ENCODE results near the gene GPR26.

The GPR26 gene, protein sequence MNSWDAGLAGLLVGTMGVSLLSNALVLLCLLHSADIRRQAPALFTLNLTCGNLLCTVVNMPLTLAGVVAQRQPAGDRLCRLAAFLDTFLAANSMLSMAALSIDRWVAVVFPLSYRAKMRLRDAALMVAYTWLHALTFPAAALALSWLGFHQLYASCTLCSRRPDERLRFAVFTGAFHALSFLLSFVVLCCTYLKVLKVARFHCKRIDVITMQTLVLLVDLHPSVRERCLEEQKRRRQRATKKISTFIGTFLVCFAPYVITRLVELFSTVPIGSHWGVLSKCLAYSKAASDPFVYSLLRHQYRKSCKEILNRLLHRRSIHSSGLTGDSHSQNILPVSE

DNA sequence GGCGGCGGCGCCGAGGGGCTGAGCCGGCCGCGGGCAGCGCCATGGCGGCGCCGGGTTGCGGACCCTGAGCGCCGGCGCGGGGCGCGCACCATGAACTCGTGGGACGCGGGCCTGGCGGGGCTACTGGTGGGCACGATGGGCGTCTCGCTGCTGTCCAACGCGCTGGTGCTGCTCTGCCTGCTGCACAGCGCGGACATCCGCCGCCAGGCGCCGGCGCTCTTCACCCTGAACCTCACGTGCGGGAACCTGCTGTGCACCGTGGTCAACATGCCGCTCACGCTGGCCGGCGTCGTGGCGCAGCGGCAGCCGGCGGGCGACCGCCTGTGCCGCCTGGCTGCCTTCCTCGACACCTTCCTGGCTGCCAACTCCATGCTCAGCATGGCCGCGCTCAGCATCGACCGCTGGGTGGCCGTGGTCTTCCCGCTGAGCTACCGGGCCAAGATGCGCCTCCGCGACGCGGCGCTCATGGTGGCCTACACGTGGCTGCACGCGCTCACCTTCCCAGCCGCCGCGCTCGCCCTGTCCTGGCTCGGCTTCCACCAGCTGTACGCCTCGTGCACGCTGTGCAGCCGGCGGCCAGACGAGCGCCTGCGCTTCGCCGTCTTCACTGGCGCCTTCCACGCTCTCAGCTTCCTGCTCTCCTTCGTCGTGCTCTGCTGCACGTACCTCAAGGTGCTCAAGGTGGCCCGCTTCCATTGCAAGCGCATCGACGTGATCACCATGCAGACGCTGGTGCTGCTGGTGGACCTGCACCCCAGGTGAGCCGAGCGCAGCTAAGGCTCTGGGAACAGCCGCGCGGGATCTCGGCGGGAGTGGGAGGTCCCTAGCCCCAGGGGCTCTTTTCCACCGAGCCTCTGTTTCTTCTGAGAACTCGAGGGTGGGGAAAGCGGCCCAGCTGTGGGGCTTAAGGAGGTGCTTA is at the start of gene GPR26:
GPR26 (plus strand) TSS at position 38 of the 919 bp plus-strand sequence; CDS start at position 91, 53 bp downstream.
- DNase-seq (ENCODE audit: low read depth), result no peak

DNA sequence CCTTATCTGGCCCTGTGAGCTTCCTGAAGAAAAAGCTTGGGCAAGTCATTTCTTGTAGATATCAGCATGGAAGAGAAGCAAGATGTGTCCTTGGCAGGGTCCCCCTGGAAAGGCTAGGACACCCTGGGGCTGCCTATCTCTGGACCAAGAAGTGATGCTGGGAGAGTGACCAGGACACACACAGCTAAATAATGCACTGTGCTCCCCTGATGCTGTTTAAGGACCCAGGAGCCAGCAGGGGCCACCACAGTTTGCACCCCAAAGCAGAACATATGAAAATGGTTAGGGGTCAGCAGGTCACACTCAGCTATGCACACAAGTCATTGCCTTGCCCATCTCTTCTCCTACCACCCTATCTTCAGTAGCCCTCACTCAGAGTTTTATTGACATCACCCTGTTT is 47.9 kb upstream of the GPR26 start:
- DNase-seq (ENCODE audit: low read depth), result no peak

DNA sequence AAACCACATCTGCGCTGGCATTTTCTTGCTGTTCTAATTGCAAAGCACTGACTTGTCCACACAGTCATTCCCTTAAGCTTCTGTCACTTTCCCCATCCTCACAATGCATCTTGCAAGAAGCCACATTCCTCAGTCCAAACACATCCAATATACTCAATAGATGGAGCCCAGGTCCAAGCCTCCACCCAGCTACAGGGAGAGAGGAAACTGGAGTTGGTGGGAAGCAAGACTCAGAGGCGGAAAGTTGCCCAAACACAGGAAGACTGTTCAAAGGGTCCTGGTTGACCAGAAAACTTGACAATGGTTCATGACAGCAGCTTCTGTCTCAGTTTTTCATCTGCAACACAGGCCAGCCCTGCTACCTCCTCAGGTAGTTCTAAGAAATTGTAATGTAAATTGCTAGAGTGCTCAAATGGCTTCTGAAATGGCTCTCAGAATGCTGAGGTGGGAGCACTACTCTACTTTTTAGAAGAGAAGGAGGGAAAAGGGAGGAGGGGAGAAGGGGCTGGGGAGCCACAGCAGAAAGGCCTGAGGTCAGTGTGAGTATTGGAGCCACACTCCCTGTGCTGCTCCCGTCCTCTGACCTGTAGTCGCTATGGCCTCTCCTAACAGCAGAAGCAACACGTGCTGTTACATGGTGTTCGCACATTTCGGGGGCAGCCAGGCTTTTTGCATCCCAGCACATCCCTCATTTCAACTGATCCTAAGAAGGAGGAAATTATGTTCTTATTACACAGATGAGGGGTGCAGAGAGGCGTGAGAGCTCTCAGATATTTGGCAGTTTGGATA is 46.9 kb upstream of the GPR26 start:
- DNase-seq (ENCODE audit: low read depth), result no peak

DNA sequence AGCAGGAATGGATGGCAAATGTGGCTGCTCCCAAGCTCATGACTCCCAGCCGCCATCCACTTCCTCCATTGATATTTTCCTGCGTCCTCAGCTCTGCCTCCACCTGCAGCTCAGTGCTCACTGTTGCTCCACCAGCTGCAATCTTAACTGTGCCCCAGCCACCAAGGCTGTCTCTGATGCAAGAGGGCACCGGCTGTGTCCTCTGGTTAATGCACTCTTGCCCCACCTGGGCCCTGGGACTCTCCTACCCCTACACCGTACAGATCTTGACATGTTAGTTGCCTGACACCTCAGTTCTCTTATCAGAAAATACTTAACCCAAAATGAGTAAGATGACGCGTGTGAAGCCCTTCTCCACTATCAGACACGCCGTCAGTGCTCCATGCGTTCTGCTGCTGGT is 45.5 kb upstream of the GPR26 start:
- no peak for DNase-seq (ENCODE audit: low read depth)

DNA sequence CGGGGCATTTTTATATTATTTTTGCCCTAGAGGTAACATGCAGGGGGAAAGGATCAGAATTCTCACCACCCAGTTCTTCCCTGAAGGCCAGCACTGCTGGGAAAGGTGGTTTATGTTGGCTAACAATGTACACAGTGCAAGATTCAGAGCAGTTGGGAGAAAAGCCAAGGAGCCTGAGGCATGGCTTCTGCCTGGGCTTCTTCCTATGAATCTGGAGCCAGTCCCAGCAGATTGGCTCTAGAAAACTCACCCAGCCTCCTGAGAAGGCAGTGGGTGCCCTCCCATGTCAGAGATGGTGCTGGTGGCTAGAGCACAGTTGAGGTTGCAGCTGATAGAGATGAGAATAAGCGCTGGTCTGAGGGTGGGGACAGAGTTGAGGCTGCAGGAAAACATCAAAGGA is 44.7 kb upstream of the GPR26 start:
- DNase-seq (ENCODE audit: low read depth), result no peak

DNA sequence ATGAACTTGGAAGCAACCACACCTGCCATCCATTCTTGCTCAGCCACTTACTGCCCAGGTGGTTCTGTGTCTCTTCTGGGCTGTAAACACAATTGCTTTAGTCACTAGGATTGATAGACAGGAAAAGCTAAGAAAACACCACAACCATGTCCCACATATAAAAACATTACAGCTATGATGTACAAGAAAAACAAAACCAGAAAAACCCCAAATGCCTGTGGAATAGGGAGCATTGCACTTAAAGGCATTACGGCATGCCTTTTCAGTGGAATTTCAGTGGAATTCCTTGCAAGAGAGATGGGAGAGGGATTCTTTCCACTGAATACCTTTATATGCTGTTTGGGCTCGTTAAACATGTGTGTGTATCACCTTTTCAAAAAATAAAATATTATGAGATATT is 44.2 kb upstream of the GPR26 start:
- DNase-seq (ENCODE audit: low read depth), result no peak

DNA sequence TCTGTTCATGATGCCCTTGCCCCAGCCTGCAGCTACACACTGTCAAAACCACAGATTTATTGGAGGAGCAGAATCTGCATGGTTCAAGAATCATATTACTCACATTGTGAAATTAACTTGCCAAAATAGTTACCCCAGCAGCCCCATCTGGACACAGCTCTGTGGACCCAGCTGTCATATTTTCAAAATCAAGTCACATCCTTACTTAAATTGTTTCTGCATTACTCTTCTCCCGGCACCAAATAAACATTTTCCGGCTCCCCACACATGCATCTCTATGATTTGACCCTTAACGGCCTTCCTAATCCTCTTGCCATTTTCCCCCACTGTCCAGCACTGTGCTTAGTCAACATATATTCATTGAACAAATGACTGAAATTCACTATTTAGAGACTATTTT is 43.8 kb upstream of the GPR26 start:
- no peak for DNase-seq (ENCODE audit: low read depth)

DNA sequence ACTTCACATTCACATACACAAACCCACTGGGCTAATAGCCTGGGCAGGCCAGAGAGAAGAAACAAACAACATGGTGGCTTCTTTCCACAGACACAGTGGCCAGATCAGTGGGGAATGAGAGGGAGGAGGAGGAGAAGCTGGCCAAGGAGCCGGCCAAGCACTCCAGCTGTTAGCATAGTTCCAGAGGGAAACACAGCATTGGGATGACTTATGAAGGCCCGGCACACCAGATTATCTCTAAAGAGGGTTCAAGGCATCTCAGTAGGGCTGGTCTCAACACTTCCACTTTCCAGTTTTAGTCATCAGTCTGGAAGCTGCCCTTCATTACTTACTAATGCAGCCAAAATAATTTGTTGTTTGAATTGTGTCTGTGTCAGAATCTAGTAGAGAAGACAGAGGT is 42.1 kb upstream of the GPR26 start:
- DNase-seq (ENCODE audit: low read depth), result no peak

DNA sequence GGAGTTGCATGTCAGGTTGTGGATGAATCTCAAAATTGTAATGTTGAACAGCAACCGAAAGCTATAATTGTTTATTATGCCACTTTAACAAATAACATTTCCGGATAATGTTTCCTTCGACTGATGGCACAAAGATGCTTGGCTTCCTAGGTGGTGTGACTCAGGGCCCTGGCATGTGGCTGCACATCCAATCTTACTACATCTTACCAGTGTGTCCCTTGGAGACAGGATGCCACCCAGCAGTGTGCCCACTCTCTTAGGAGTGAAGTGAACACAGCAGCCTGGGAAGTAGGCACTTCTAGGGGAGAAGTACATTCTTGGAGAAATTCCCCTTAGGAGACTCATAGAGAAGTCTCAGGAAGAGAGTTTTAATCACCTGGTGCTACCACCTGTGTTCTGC is 33.0 kb upstream of the GPR26 start:
- DNase-seq (ENCODE audit: low read depth), result no peak

DNA sequence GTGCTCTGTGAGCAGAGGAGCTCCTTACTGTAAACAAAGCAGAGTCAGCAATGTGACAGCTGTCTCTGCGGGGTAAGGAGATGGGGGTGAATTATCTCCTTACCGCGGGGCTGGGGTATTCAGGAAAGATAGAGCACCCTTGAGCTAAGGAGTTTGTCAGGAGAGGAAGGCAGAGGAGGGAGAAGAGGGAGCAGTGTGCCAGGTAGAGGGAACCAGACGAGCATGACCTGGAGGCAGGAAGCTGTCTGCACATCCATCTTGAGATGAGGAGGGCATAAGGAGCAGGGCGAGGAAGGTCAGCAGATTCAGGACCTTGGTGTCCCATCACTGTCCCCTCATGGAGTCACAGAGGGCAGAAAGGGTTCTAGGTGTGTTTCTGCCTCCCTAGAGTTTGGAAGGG is 32.5 kb upstream of the GPR26 start:
- DNase-seq (ENCODE audit: low read depth), result no peak

DNA sequence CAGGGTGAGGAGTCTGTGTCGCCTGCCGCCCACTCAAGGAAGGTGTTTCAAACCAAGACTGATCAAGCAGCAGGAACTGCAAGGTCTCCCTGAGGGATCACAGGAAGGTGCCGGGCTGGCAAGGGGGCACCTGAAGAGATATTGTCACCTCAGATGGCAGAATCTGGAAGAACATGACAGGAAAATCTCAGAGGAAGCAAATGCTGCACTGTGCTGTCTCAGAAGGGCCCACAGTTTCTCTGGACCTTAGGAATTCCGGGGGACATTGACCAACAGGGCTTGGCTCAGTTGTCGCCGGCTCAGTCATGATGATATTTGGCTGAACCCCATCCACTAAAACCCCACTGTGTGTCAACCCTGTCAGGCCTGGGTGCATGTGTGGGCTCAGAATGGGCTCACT is 31.9 kb upstream of the GPR26 start:
- no peak for DNase-seq (ENCODE audit: low read depth)

DNA sequence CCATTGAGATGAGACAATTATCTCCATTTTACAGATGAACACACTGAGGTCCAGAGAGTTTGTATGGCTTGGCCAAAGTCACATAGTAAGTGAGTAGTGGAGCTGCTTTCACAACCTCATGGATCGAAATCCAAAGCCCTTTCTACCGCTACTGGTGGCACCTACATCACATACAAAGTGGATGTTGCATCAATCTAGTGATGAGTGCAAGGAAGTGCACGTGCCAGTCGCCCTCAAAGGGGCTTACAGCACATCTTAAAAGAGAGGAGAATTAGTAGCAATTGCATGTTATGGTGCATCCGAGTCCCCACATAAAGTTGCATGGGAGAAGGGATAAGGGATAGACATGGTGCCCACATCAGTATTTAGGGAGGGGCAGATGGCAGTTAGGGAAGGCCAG is 31.0 kb upstream of the GPR26 start:
- DNase-seq (ENCODE audit: low read depth), result no peak

DNA sequence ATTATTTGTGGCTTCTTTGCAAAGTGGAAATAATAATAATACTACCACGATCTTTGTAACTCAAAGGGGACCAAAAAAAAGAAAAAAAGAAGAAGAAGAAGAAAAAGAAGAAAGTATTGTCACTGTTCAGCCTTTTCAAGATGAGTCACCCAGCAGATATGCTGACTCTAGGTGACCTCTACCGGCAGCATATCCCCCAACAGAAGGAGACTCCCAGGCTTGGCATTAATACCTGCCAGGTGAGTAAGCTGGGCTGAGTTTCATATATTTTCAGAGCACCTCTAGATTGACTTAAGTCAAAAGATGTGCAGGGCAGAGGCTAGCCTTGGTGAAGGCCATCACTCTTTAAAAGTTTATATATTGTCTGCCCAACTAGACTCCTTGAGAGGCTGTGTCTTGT is 30.4 kb upstream of the GPR26 start:
- no peak for DNase-seq (ENCODE audit: low read depth)

DNA sequence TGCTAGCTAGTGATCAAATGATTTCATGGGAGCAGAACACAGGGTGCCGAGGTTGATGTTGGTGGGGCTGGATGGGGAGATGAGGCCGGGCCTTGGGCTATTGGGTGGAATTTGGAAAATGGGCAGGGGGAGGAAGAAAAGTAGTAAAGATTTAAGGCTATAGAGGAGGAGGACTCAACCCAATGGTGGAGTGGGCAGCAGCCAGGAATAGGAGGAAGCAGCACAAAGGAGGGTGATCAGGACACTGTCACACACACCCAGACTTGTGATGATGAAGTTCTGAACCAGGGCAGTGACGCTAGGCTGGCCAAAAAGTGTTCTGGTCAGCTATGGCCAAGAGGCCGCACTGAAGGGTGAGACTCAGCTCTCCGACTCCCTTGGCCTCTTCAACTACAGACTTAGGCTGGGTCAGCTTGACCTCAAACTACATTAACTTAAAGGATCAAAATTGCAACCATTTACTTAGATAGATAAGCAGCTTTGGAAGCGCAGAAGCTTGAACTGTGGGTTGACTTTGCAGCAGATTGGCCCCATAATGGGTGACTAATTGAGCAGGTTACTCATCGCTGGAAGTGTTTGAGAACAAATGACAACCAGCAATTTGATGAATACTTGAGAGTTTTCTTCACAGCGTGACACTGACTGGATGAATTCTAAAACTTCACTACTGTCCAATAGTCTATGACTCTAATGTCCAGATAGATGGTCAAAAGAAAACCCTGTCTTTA is 29.4 kb upstream of the GPR26 start:
- DNase-seq (ENCODE audit: low read depth), result no peak

DNA sequence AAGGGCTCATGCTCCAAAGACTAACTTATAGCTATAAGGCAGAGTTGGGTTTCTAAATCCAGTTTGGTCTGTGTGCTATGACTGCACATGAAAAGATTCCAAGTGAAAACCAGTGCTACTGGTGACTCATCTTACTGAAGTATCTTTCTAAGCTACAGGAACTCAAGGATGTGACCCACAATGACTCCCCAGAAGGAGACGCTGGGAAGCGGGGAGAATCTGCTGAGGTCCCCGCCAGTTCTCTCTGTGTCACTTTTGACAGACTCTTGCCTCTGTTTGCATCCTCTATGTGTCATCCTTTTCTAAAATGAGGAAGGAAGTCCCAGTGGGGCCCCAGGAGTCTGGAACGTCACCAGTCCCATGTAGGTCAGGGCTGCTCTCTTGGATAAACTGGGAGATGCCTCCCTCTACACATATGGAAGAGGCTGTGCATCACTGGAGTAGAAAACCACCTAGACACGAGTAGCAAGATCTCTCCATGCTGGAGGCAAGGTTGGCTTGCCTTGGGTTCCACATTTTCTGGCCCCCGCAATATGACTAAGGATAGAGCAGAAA is 28.8 kb upstream of the GPR26 start:
- no peak for DNase-seq (ENCODE audit: low read depth)

DNA sequence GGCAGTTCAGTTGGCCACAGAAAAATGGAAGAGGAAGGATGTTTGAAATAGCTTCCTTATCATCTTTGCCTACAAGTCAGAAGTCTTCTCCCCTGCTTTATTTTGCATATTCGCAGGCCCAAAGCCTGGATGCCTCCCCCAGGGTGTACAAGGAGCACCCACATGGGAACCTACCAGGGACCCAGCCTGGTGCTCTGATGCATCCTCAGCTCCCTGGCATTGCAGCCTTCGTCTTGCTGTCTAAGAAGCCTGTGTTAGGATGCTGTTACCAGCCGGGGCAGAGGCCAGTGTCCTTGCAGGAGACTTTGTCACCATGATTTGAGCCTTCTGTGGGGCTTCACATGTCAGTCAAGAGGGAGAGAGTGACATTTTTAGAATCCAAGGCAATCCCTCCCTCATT is 27.0 kb upstream of the GPR26 start:
- no peak for DNase-seq (ENCODE audit: low read depth)

DNA sequence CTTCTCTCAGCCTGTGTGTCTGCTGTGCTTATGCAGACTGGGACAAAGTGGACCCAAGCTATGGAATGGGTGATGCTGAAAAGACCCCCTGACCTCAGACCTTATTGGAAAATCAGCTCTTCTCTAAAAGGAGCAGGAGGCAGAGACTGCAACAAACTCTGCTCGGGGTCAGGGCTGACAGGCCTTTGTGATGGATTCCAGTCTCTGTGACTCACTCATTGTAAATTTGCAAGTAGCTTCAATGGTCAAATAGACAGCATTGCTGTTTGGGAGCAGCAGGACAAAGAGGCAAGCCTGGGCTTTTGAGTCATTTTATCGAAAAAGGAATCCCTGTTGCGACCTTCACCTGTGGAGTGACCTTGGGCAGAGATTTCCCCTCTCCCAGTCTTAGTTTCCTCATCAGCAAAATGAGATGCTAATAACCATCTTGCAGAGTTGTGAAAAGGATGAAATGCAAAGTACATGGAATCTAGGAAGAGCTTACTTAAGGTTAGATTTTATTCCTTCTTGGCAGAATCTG is 26.1 kb upstream of the GPR26 start:
- no peak for DNase-seq (ENCODE audit: low read depth)

DNA sequence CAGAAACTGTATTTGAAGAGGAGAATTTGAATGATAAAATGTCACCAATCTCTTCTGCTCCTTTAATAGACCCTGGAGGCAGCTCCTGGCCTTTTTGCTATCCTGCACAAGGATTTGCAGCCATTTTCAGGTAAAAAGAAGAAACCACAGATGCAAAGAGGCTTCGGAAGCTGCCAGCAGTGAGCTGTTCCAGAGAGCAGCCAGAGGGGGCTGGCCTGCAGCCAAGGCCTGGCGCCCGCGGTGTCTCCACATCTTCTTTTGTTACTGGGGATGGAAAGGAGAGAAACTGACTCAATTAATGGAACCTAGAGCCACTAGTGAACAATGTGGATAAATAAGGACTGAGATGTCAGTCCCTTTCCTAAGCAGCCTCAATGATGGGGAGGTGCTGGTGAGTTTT is 23.9 kb upstream of the GPR26 start:
- DNase-seq (ENCODE audit: low read depth), result no peak

DNA sequence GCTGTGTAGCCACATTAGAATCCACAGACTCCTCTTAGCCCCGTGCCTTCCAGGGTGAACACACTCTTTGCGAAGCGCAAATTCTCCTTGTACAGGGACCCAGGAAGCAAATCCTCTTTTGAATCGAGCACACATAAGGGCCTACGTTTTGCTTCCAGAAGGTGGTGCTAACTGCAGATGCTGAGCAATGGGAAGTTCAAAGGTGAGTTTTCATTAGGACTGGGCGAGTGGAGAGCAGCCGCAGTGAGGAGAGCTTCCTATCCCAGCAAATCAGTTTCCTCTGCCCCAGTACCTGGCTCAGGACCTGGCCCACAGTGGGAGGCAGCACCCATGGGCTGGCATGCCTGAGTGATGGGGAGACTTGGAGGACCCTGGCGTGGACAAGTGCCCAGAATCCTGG is 23.5 kb upstream of the GPR26 start:
- DNase-seq (ENCODE audit: low read depth), result no peak

DNA sequence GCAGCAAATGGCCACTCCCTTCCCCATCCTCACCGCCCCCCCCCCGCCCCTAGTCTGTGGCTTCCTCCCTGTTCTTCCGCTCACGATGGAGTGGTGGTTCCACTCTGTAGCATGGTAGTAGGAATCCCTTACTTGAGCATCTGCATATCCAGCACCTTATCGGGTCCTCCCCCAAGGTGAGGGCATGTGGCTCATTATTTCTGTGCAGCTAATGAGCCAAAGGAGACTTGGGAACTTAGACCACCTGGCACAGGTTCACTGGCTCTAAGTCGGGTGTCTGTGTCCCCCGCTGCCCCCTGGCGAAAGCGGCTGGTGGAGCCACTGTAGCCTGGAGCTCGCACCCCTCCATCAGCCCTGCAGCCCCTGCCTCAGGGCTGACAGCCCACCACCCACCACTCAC is 22.8 kb upstream of the GPR26 start:
- no peak for DNase-seq (ENCODE audit: low read depth)

DNA sequence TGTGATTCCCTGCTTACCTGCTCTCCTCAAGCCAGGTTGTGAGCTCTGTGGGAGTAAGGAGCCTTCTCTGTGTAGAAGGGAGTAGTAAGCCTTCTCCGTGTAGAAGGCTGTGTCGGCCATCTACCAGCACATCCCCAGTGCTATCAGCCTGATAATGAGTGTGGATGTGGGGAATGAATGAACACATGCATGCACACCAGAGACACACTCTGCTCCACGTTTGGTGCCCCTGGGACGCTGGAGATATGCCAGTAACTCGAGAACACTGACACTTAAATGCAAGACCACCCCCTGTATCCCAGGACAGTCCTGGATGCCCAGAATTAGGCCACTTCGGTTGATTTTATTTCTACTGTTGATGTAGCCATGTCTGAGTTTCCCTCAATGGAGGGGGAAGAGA is 21.1 kb upstream of the GPR26 start:
- no peak for DNase-seq (ENCODE audit: low read depth)

Data from CMK (cell line).